Astrocyte (in vitro differentiated cells and primary cell): ENCODE measurements around the gene PDZD2.
"Not testable (repeated sequence)": the region's sequence is repeated elsewhere in the genome, so short reads cannot be mapped to it uniquely, and the experiment has no call there.

Source experiments
- CTCF ChIP-seq: IDR thresholded peaks from 2 replicates; pipeline ENCODE4 v1.5.1; 2011; ENCODE audit warnings: low read depth, mild to moderate bottlenecking, inconsistent platforms, low read length, moderate library complexity; ENCODE audit not compliant: insufficient read depth
- EZH2 ChIP-seq: IDR thresholded peaks from 2 replicates; pipeline ENCODE4 v1.6.1; 2012; ENCODE audit warnings: mild to moderate bottlenecking, low read length, inconsistent platforms; ENCODE audit not compliant: insufficient read depth

- not testable (repeated sequence) for TF ChIP-seq CTCF, EZH2
Observed at GRCh38 chr5:31732821-31733220, 93.9 kb downstream of the PDZD2 start.
